PC-3 (cell line): ENCODE data around the gene KCNG4. TPM values are rescaled to one million over a fixed set of nuclear protein-coding genes. Genes with fewer than 3 reads are reported as not detected.

Experiments used
- ATAC-seq: fragments of 200-7000 bp; cut with Tn5 transposase; 2 replicates; pipeline ENCODE4 v1.9.1; 2020; ENCODE audit warnings: mild to moderate bottlenecking, moderate library complexity
- BruUV-seq: library from RNA; stranded (reverse); fragments of 400-500 nt; replicated peaks from 2 replicates; lab custom pipeline; 2021; lab: Mats Ljungman, UMichigan
- CTCF ChIA-PET: fragments of 300-600 bp; sonication (Branson Sonifier 250); formaldehyde crosslinking; loops from one replicate; lab custom pipeline; 2022; ENCODE audit warnings: antibody characterized with exemption; lab: Charles Lee
- POLR2A ChIA-PET: fragments of 300-600 bp; sonication (Branson Sonifier 250); formaldehyde crosslinking; loops from one replicate; lab custom pipeline; 2022; ENCODE audit warnings: antibody characterized with exemption; ENCODE audit not compliant: unreplicated experiment; lab: Charles Lee
- DNase-seq: peaks from one replicate; pipeline ENCODE4 v3.0.0-alpha.2; 2015
- H2AFZ ChIP-seq: fragments of 300-600 bp; sonication (generic); 2 replicates; pipeline ENCODE4 v1.6.0; 2016; ENCODE audit warnings: antibody characterized with exemption, low read length
- H3F3A ChIP-seq: fragments of 300-600 bp; sonication (generic); one replicate; pipeline ENCODE4 v1.6.0; 2017; ENCODE audit warnings: antibody characterized with exemption, low read length, control low read depth, mild to moderate bottlenecking; ENCODE audit not compliant: unreplicated experiment
- H3K27ac ChIP-seq: fragments of 300-600 bp; sonication (generic); 2 replicates; pipeline ENCODE4 v1.5.1; 2016; ENCODE audit warnings: mild to moderate bottlenecking, low read length
- H3K27me3 ChIP-seq: fragments of 300-600 bp; sonication (generic); 2 replicates; pipeline ENCODE4 v1.6.1; 2016; ENCODE audit warnings: low read length, mixed read lengths
- H3K36me3 ChIP-seq: fragments of 300-600 bp; sonication (generic); 2 replicates; pipeline ENCODE4 v1.6.1; 2016; ENCODE audit warnings: low read depth, mixed run types, low read length, mixed read lengths
- H3K4me1 ChIP-seq: fragments of 300-600 bp; sonication (generic); 2 replicates; pipeline ENCODE4 v1.5.1; 2016; ENCODE audit warnings: low read length; ENCODE audit not compliant: insufficient read depth
- H3K4me2 ChIP-seq: fragments of 300-600 bp; sonication (generic); 2 replicates; pipeline ENCODE4 v1.6.0; 2016; ENCODE audit warnings: low read length
- H3K4me3 ChIP-seq: fragments of 300-600 bp; sonication (generic); 2 replicates; pipeline ENCODE4 v1.5.1; 2016; ENCODE audit warnings: mild to moderate bottlenecking, low read length, mixed read lengths
- H3K79me2 ChIP-seq: fragments of 300-600 bp; sonication (generic); 2 replicates; pipeline ENCODE4 v1.6.1; 2017; ENCODE audit warnings: low read length, mixed read lengths
- H3K9ac ChIP-seq: fragments of 300-600 bp; sonication (generic); 2 replicates; pipeline ENCODE4 v1.6.0; 2016; ENCODE audit warnings: mild to moderate bottlenecking, low read length
- H3K9me2 ChIP-seq: fragments of 300-600 bp; sonication (generic); replicated peaks from 2 replicates; pipeline ENCODE4 v1.6.1; 2016; ENCODE audit warnings: mixed run types, low read length, mixed read lengths
- H3K9me3 ChIP-seq: fragments of 300-600 bp; sonication (generic); 2 replicates; pipeline ENCODE4 v1.6.1; 2016; ENCODE audit warnings: low read length, mixed read lengths
- H4K20me1 ChIP-seq: fragments of 300-600 bp; sonication (generic); 2 replicates; pipeline ENCODE4 v1.6.1; 2016; ENCODE audit warnings: low read length, mixed read lengths
- CTCF ChIP-seq: fragments of 300-600 bp; sonication (generic); conservative IDR thresholded peaks from 2 replicates; pipeline ENCODE4 v1.5.1; 2017; ENCODE audit warnings: antibody characterized with exemption, low read depth, mild to moderate bottlenecking, low read length
- EZH2 ChIP-seq: fragments of 300-600 bp; sonication (generic); IDR thresholded peaks from one replicate; pipeline ENCODE4 v1.6.1; 2017; ENCODE audit warnings: antibody characterized with exemption, mild to moderate bottlenecking, low read length; ENCODE audit not compliant: unreplicated experiment
- EZH2phosphoT487 ChIP-seq: fragments of 300-600 bp; sonication (generic); IDR thresholded peaks from 2 replicates; pipeline ENCODE4 v1.6.1; 2018; ENCODE audit warnings: mild to moderate bottlenecking, antibody characterized with exemption, low read length, borderline replicate concordance
- intact Hi-C: fragments of 100-400 bp; cut with micrococcal nuclease; formaldehyde crosslinking; loops from 2 replicates; pipeline ENCODE4 v1.9.0; 2023
- total RNA-seq: library from RNA; depleted of rRNA; stranded (reverse); fragments of >200 nt; gene quantifications from 2 replicates; pipeline ENCODE4 v1.2.3, GENCODE V29; 2014

Gene KCNG4
- total RNA-seq, 1 experiment from 2014 or later, result 0.04 TPM

- H3K9ac ChIP-seq, result no peak overlapping the region
- H3K36me3 ChIP-seq, result no peaks in the 10 kb centered on the region
- no peak overlapping the region for H2AFZ ChIP-seq
- H3K4me3 ChIP-seq, result no peak overlapping the region
- no peak overlapping the region for H3K27ac ChIP-seq
- BruUV-seq, result no TSS peak
- H3K27me3 ChIP-seq, result peaks cover 6% of the 10 kb centered on the region; the same call in 1 of the 2 replicates
- H3K79me2 ChIP-seq, result no peaks in the 10 kb centered on the region
- no peaks in the 10 kb centered on the region for H3K9me2 ChIP-seq
- H3K4me1 ChIP-seq, result no peaks in the 10 kb centered on the region
- intact Hi-C loops, result no loop called here
- no peak for TF ChIP-seq EZH2phosphoT487
- no peak for TF ChIP-seq EZH2
- TF ChIP-seq CTCF, result no peak
- DNase-seq (no peak), ATAC-seq (no peak)
- ChIA-PET POLR2A (no interaction called here), CTCF (no interaction called here)
- no peak overlapping the region for H3K4me2 ChIP-seq
- no peaks in the 10 kb centered on the region for H4K20me1 ChIP-seq
- H3K9me3 ChIP-seq, result no peaks in the 10 kb centered on the region
- H3F3A ChIP-seq, result no peaks in the 10 kb centered on the region
These were observed 2.0 kb upstream of the KCNG4 start for GRCh38 chr16:84241778-84242177.

- intact Hi-C loops, result no loop called here
- Histone ChIP-seq H3F3A (no peaks in the 10 kb centered on the region), H3K4me1 (no peaks in the 10 kb centered on the region), H3K9me3 (no peaks in the 10 kb centered on the region), H3K4me2 (no peak overlapping the region), H3K27ac (no peak overlapping the region), H4K20me1 (no peaks in the 10 kb centered on the region), H2AFZ (no peak overlapping the region), H3K79me2 (no peaks in the 10 kb centered on the region), H3K9me2 (no peaks in the 10 kb centered on the region), H3K27me3 (peaks cover 6% of the 10 kb centered on the region; the same call in 1 of the 2 replicates), H3K36me3 (no peaks in the 10 kb centered on the region), H3K4me3 (no peak overlapping the region), H3K9ac (no peak overlapping the region)
- ChIA-PET POLR2A (no interaction called here), CTCF (no interaction called here)
- no TSS peak for BruUV-seq
- TF ChIP-seq EZH2phosphoT487 (no peak), CTCF (no peak), EZH2 (no peak)
- DNase-seq, result no peak
- no peak for ATAC-seq
These were observed 643 bp upstream of the KCNG4 start for GRCh38 chr16:84240455-84240854.

DNA sequence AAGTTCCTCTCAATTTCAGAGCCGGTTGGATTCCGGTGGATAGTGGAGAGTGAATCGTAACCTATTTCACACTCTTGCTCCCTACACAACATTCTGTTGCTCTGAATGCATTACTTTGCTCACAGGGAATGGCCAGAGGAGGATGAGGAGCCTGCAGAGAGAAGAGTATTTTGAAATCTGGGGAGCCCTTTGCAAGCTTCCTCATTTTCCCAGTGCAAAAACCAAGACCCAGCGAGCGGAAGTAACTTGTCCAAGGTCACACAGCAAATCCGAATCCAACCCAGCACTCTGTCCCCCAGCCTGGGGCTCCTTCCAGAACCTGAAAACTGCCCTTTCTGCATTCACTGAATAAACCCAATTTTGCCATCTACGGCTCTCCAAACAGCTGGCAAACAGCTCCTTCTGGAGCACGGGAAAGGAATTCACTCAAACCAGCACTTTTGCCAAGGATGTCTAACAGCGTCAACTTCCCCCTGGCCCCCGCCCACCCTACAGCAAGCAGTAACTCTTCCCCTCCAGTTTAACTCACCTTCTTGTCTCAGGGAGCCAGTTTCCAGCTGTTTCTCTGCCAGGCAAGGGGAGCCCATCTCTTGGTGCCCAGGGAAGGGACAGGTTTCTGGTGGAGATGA is 557 bp downstream of the KCNG4 start:
- no peaks in the 10 kb centered on the region for H3K4me1 ChIP-seq
- POLR2A ChIA-PET, result no interaction called here
- ATAC-seq, result no peak

More for the DNA sequence above, 557 bp downstream of the KCNG4 start:
- Histone ChIP-seq H3K9me3 (no peaks in the 10 kb centered on the region), H3K27ac (no peak overlapping the region), H4K20me1 (no peaks in the 10 kb centered on the region), H3K4me3 (no peak overlapping the region), H2AFZ (no peak overlapping the region), H3K9me2 (no peaks in the 10 kb centered on the region), H3K27me3 (peaks cover 6% of the 10 kb centered on the region; the same call in 1 of the 2 replicates), H3K9ac (no peak overlapping the region), H3K4me2 (no peak overlapping the region), H3K36me3 (no peaks in the 10 kb centered on the region), H3F3A (no peaks in the 10 kb centered on the region), H3K79me2 (no peaks in the 10 kb centered on the region)
- CTCF ChIA-PET, result interaction anchor here (0.6 kb wide), 1 partner anchor 52 kb away, joined by 3 read pairs; no protein-coding TSS in a partner anchor
- no TSS peak for BruUV-seq
- TF ChIP-seq EZH2, result no peak
- TF ChIP-seq EZH2phosphoT487, result no peak
- TF ChIP-seq CTCF, result no peak
- no peak for DNase-seq
- intact Hi-C loops, result no loop called here
